ENCODE results near the gene SMG6.
A peak's percentile ranks its signal among the peaks of the same experiment; 100 is the strongest.

The SMG6 gene

DNA sequence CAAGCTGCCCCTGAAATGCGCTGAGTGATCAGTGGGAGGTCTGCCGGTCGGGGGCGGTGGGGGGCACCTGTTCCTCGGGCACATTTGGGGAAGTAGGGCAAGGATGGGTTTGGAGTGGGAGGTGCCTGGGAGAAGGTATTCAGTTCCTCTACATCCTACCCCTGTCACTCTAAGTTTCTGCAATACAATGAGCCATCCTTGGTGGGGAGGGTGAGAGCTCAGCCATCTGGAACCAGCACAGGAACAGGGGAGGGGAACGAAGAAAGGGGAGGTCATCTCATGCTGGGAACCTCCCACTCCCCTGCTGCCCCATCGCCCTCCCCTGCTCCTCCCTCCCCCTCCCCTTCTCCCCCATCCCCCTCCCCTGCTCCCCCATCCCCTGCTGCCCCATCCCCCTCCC is 269.4 kb downstream of the SMG6 start:
- TF ChIP-seq, protein P1, sequence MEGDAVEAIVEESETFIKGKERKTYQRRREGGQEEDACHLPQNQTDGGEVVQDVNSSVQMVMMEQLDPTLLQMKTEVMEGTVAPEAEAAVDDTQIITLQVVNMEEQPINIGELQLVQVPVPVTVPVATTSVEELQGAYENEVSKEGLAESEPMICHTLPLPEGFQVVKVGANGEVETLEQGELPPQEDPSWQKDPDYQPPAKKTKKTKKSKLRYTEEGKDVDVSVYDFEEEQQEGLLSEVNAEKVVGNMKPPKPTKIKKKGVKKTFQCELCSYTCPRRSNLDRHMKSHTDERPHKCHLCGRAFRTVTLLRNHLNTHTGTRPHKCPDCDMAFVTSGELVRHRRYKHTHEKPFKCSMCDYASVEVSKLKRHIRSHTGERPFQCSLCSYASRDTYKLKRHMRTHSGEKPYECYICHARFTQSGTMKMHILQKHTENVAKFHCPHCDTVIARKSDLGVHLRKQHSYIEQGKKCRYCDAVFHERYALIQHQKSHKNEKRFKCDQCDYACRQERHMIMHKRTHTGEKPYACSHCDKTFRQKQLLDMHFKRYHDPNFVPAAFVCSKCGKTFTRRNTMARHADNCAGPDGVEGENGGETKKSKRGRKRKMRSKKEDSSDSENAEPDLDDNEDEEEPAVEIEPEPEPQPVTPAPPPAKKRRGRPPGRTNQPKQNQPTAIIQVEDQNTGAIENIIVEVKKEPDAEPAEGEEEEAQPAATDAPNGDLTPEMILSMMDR (IDR thresholded peaks at IDR 0.05; ENCODE audit: borderline replicate concordance, control extremely low read depth, extremely low read depth, insufficient read depth, missing control alignments): no peak
- DNase-seq (ENCODE audit: low spot score): peak; percentile 64
- in situ Hi-C loops (cut with MboI; ENCODE audit: low sequenced_read_pairs, unreplicated experiment): loop anchor here (10.0 to 25.0 kb wide), 2 partner anchors 129 to 322 kb away; partner anchors contain the start of genes TLCD2 and WDR81

DNA sequence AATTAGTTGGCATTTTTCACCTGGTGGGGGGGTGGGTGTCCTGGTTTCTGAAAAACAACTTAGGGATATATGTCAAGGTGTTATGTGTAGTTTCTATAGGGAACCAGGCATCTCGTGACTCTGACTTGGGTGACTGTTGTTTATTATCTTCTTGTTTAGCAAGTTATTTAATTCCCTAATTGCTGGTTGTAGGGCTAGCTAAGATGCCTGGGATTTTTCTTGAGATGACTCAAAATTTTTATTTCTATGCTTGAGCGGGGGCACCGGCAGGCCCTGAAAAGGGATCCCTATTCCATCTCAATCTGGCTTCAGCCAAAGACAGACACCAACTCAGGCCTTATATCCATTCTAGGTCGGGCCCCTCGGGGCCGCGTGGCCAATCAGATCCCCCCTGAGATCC is 270.4 kb downstream of the SMG6 start:
- in situ Hi-C loops (cut with MboI; ENCODE audit: low sequenced_read_pairs, unreplicated experiment): loop anchor here (10.0 to 25.0 kb wide), 2 partner anchors 128 to 321 kb away; partner anchors contain the start of genes TLCD2 and WDR81
- DNase-seq (ENCODE audit: low spot score): no peak
- TF ChIP-seq, protein P1 (IDR thresholded peaks at IDR 0.05; ENCODE audit: borderline replicate concordance, control extremely low read depth, extremely low read depth, insufficient read depth, missing control alignments): no peak

DNA sequence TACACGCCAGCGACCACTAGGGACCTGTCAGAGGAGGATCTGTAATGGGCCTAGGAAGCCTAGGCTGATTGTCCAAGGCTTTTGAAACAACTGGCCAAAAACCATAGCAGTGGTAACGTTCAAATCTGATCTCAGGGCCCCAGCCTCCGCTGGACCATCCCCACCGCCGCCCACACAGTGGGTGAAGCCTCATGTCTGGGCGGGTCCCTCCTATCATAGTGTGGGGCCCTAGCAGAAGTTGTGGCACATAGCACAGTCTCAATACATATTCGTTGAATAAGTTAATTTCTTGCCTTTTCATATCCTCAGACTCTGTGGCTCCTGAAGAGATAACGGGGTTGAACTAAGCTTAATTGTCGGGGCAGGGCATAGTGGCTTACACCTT is 272.8 kb downstream of the SMG6 start:
- TF ChIP-seq, protein P1 (IDR thresholded peaks at IDR 0.05; ENCODE audit: borderline replicate concordance, control extremely low read depth, extremely low read depth, insufficient read depth, missing control alignments): peak; percentile 49
- in situ Hi-C loops (cut with MboI; ENCODE audit: low sequenced_read_pairs, unreplicated experiment): loop anchor here (10.0 to 25.0 kb wide), 2 partner anchors 126 to 318 kb away; partner anchors contain the start of genes TLCD2 and WDR81
- no peak for DNase-seq (ENCODE audit: low spot score)

DNA sequence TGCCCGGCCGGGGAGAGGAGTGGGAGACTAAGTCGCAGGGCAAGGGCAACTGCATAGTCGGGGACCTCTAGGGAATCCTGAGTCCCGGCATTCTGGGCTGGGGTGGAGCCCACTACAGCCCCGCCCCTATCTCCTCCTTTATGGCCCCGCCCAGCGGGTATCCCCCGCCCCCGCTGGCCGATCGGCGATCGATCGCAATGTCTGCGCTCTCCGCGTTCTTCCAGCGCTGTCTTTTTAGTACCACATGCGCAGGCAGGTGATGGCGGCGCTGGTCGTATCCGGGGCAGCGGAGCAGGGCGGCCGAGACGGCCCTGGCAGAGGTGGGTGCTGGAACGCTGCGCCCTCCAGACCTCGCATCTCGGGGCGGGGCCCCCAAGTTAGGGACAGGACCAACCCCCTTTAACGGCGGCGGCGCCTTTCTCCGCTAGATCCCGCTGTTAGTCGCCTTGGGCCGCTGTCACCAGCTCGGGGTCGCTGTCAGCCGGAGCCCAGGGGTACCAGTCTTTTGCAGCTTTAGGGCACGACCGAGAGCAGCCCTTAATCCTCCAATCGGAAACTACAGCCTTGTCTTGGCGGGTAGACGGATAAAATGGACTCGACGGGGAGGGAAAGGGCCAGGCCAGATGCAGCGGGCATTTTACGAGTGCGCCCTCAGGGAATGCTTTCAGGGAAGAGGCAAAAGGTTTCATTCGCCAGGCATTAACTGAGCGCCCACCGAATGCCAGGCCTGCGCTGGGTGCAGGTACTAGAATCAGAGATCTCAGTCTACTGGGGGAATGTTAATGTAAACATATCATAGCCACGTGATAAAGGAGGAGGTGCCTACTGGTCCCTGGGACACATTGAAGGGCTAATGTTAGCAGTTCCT is 273.4 kb downstream of the SMG6 start, which contains the start of gene DPH1:
Gene DPH1, plus strand, starts transcription at position 243 of the 868 bp plus-strand sequence. Its CDS starts 17 bp downstream, at position 260.
- TF ChIP-seq, protein P1 (IDR thresholded peaks at IDR 0.05; ENCODE audit: borderline replicate concordance, control extremely low read depth, extremely low read depth, insufficient read depth, missing control alignments): no peak
- peak; percentile 93 for DNase-seq (ENCODE audit: low spot score)
- in situ Hi-C loops (cut with MboI; ENCODE audit: low sequenced_read_pairs, unreplicated experiment): loop anchor here (10.0 to 25.0 kb wide), 2 partner anchors 125 to 318 kb away; partner anchors contain the start of genes TLCD2 and WDR81

DNA sequence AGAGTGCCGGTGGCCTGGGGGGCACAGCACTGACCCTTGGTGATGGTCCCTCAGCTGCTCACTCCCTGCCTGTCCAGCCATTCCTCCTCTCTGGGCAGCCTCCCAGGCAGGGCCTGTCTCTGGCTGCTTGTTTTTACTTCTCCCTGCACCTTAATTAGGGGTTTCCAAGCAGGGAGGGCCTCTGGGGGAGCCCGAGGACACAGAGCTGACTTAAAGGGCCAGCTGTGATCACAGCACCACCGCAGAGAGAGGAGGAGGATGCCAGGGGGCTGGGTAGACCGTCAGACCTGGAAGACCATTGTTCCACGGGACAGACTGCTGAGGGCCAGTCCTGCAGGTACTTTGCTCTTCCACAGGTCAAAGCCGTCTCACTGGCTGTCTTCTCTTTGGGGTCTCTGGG is 274.8 kb downstream of the SMG6 start:
- TF ChIP-seq, protein P1 (IDR thresholded peaks at IDR 0.05; ENCODE audit: borderline replicate concordance, control extremely low read depth, extremely low read depth, insufficient read depth, missing control alignments): no peak
- in situ Hi-C loops (cut with MboI; ENCODE audit: low sequenced_read_pairs, unreplicated experiment): loop anchor here (25.0 kb wide), 1 partner anchor 316 kb away; the partner anchor contains the start of genes TLCD2 and WDR81
- no peak for DNase-seq (ENCODE audit: low spot score)

DNA sequence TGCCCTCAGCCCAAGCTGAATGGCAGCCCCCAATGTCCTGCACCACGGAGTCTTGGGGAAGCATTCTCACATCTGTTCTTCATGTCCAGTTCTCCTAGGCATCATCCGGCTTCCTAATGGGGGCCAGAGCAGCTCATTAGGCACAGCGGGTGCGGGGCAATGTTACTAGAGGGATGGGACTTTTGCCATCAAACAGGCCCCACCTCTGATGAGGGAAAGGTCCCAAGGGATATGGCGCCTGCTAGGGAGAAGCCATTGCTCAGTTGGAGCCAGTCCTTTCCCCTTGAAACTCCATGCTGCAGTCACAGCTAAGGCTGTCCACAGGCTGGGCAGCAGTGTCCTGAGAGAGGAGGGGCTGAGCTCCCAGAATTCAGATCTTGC is 275.4 kb downstream of the SMG6 start:
- DNase-seq (ENCODE audit: low spot score): no peak
- in situ Hi-C loops (cut with MboI; ENCODE audit: low sequenced_read_pairs, unreplicated experiment): loop anchor here (25.0 kb wide), 1 partner anchor 316 kb away; the partner anchor contains the start of genes TLCD2 and WDR81
- TF ChIP-seq, protein P1 (IDR thresholded peaks at IDR 0.05; ENCODE audit: borderline replicate concordance, control extremely low read depth, extremely low read depth, insufficient read depth, missing control alignments): no peak

Measured in GM13976 (cell line).